ENCODE measurements around the gene NMS. TPM values are rescaled to one million over a fixed set of nuclear protein-coding genes. Genes with fewer than 3 reads are reported as not detected.

NMS gene
- total and polyA plus RNA-seq, 2 of the 8 experiments (the other 6 are each of a cell fraction or from before 2014, with no cell fraction given): not detected

GRCh38 chr2:100437751-100438150, 32.5 kb upstream of the NMS start (continued):
- TF ChIP-seq RNF2 (IDR thresholded peaks at IDR 0.05; ENCODE audit: borderline replicate concordance, low read depth, low read length, missing control alignments, poor library complexity, severe bottlenecking) (no peak), RFX5 (IDR thresholded peaks at IDR 0.05; ENCODE audit: borderline replicate concordance, low read depth, low read length) (no peak)
- TF ChIP-seq, protein P1, sequence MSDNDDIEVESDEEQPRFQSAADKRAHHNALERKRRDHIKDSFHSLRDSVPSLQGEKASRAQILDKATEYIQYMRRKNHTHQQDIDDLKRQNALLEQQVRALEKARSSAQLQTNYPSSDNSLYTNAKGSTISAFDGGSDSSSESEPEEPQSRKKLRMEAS (IDR thresholded peaks at IDR 0.05): no peak

Measured in H1 (cell line).